Measurements from ENCODE around the gene TCF7.

TCF7 gene

GRCh38 chr5:134138416-134139376 lies 24.2 kb downstream of the TCF7 start:
- in situ Hi-C loops (cut with HindIII; ENCODE audit: low pct_ligation_motif_present, low pct_unique_long_range_greater_than_20kb, low sequenced_read_pairs), result no loop called here
- no peak for DNase-seq

DNA sequence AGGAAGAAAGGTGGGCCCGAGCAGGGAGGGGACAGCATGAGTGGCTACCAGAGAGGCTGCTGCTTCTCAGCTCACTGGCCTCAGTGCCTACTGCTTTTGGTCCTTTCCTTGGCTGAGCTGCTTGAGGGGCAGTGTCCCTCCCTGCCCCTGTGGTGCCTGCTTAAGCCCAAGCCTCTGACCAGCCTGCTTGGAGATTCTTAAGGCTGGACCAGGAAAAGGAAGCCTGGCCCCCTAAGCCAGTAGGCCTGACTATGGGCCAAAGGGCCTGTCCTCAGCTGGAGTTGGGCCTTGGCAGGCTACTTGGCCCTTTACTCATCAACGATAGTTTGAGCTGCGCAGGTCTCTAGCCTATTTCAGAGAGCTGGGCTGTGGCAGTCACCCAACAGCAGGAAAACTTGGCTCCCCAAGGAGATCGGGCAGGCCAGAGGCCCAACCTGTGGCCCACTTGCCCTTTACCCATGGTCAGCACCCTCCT lies 24.9 kb downstream of the TCF7 start:
- no peak for DNase-seq
- in situ Hi-C loops (cut with HindIII; ENCODE audit: low pct_ligation_motif_present, low pct_unique_long_range_greater_than_20kb, low sequenced_read_pairs), result no loop called here

GRCh38 chr5:134139891-134140469 lies 25.5 kb downstream of the TCF7 start:
- no peak for DNase-seq
- in situ Hi-C loops (cut with HindIII; ENCODE audit: low pct_ligation_motif_present, low pct_unique_long_range_greater_than_20kb, low sequenced_read_pairs), result no loop called here

DNA sequence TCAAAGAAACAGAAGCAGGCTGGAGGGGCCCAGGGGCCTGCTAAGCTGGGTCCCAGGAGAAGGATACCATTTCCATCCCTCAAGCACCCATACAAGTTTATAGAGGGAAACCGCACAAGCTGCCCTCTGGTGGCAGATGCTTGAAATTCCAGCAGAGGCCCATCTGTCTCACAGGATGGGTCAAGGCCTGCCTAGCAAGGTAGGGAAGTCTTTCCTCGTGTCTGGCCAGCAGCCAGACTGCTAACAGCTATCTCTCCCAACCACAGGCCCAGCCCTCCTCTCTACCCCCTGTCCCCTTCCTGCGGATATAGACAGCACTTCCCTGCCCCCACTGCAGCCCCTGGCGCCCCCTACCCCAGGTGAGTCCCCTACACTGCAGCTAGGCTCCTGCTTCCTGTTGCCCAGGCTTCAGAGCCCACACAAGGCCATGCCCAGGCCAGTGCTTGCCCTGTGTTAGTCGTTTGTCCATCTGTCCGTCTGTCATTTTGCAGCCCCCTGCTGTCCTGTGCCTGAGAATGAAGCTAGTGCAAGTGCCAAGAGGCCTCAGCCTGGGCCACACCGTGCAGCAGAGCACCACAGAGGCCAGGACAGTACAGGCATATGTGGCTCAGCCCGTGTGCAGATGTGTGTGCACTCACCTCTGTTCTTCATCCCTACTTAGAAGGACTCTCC lies 26.2 kb downstream of the TCF7 start:
- DNase-seq, result peak; percentile 71

GRCh38 chr5:134141331-134142050 lies 27.0 kb downstream of the TCF7 start:
- in situ Hi-C loops (cut with HindIII; ENCODE audit: low pct_ligation_motif_present, low pct_unique_long_range_greater_than_20kb, low sequenced_read_pairs), result no loop called here
- peak; percentile 22 for DNase-seq

More for the DNA sequence above, 26.2 kb downstream of the TCF7 start:
- in situ Hi-C loops (cut with HindIII; ENCODE audit: low pct_ligation_motif_present, low pct_unique_long_range_greater_than_20kb, low sequenced_read_pairs), result no loop called here

DNA sequence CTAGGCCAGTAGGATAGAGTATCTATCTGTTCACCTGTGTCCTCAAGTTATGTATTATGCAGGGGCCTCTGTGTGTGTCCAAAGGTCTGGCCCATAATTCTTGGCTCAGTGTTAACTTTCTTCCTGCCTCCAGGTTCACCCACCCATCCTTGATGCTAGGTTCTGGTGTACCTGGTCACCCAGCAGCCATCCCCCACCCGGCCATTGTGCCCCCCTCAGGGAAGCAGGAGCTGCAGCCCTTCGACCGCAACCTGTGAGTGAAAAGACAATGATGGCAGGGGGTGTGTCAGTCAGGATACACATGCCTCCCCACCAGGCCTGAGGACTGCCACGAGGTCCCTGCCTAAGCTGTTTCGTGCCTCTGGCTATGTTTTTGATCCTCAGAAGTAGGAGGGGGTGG lies 27.6 kb downstream of the TCF7 start:
- in situ Hi-C loops (cut with HindIII; ENCODE audit: low pct_ligation_motif_present, low pct_unique_long_range_greater_than_20kb, low sequenced_read_pairs), result no loop called here
- DNase-seq, result no peak

DNA sequence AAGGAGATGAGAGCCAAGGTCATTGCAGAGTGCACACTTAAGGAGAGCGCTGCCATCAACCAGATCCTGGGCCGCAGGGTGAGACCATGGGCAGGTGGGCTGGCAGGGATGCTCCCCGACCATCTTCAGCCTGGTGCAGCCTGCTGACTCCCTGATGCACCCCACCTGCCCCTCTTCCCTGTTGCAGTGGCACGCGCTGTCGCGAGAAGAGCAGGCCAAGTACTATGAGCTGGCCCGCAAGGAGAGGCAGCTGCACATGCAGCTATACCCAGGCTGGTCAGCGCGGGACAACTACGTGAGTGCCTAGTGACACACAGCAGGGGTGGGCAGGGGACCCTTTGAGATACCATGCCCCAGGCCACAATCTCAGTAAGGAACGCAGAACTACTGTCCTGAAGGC lies 28.3 kb downstream of the TCF7 start:
- no peak for DNase-seq
- in situ Hi-C loops (cut with HindIII; ENCODE audit: low pct_ligation_motif_present, low pct_unique_long_range_greater_than_20kb, low sequenced_read_pairs), result no loop called here

DNA sequence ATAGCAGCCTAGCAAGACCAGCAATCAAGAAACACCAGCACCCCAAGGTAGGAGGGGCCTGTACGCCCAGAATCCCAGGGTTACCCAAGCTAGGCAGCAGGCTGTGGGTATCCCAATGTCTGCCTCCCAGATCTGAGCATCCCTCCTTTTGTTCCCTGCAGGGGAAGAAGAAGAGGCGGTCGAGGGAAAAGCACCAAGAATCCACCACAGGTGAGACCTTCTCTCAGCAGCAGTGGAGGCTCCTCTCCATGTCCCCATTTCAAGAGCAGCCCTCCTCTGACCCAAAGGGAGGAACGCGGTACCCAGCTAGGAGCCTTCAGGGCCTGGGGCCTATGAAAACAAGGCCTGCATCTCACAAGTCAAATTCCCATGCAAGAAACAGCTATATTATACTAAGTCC lies 28.9 kb downstream of the TCF7 start:
- in situ Hi-C loops (cut with HindIII; ENCODE audit: low pct_ligation_motif_present, low pct_unique_long_range_greater_than_20kb, low sequenced_read_pairs), result no loop called here
- no peak for DNase-seq

- no peak for DNase-seq
- in situ Hi-C loops (cut with HindIII; ENCODE audit: low pct_ligation_motif_present, low pct_unique_long_range_greater_than_20kb, low sequenced_read_pairs), result no loop called here
Observed at GRCh38 chr5:134143944-134144941, 29.8 kb downstream of the TCF7 start.

- no peak for DNase-seq
- in situ Hi-C loops (cut with HindIII; ENCODE audit: low pct_ligation_motif_present, low pct_unique_long_range_greater_than_20kb, low sequenced_read_pairs), result no loop called here
Observed at GRCh38 chr5:134145041-134145757, 30.7 kb downstream of the TCF7 start.

DNA sequence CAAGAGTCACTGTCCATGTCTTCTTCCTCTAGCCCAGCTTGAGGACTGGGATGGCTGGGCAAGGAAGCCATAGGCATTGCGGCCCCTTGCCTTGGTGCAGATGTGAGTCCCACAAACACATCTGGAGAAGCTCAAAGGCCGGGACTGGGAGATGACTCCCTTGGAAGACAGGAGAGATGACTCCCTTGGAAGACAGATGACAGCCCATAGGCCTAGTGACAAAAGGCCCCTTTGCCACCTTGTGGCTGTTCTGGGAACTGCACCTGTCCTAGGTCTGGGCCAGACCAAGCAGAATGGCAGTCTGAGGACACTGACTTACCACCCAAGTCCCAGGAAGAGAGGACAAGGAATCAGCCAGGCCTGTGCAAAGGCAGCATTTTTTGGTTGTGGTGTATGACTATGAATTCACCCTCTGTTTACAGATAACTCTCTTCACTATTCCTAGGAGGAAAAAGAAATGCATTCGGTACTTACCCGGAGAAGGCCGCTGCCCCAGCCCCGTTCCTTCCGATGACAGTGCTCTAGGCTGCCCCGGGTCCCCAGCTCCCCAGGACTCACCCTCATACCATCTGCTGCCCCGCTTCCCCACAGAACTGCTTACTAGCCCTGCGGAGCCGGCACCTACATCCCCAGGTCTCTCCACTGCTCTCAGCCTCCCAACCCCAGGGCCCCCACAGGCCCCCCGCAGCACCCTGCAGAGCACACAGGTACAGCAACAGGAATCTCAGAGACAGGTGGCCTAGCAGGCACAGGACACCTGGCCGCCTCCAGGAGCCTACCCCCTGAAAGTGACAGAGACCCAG lies 31.5 kb downstream of the TCF7 start:
- in situ Hi-C loops (cut with HindIII; ENCODE audit: low pct_ligation_motif_present, low pct_unique_long_range_greater_than_20kb, low sequenced_read_pairs), result no loop called here
- DNase-seq, result peak; percentile 63

- DNase-seq, result no peak
- in situ Hi-C loops (cut with HindIII; ENCODE audit: low pct_ligation_motif_present, low pct_unique_long_range_greater_than_20kb, low sequenced_read_pairs), result no loop called here
Observed at GRCh38 chr5:134146651-134147518, 32.4 kb downstream of the TCF7 start.

- DNase-seq, result no peak
- in situ Hi-C loops (cut with HindIII; ENCODE audit: low pct_ligation_motif_present, low pct_unique_long_range_greater_than_20kb, low sequenced_read_pairs), result no loop called here
Observed at GRCh38 chr5:134148316-134148715, 33.8 kb downstream of the TCF7 start.

DNA sequence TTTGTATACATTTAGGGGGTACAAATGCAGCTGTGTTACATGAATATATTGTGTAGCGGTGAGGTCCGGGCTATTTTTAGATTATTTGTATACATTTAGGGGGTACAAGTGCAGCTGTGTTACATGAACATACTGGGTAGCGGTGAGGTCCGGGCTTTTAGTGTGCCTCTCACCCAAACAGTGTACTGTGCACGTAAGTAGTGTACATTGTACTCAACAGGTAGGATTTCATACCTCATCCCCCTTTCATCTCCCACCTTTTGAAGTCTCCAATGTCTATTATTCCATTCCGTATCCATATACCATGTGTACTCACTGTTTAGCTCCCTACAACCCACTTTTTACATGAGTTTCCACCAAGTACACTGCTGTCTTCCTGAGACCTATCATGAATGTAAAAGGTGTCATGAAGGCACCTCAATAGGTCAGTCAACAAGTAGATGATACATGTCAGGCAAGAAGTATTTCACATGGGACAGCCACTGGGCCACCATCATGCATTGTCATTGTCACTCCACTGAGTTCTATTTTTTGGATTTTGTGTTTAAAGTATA lies 34.6 kb downstream of the TCF7 start:
- in situ Hi-C loops (cut with HindIII; ENCODE audit: low pct_ligation_motif_present, low pct_unique_long_range_greater_than_20kb, low sequenced_read_pairs), result no loop called here
- DNase-seq, result no peak
